OCI-LY3 (cell line): ENCODE measurements around the gene ADCY3.

Source experiments
- EZH2phosphoT487 ChIP-seq: fragments of 200-600 bp; shearing (Covaris generic); IDR thresholded peaks from 2 replicates; pipeline ENCODE4 v1.6.1; 2018; ENCODE audit warnings: antibody characterized with exemption, mixed run types, low read depth
- TF ChIP-seq, protein P1 (sequence below): fragments of 200-600, 300-600 bp; sonication (generic); IDR thresholded peaks from 2 replicates; pipeline ENCODE4 v1.5.1; 2014; ENCODE audit warnings: antibody characterized with exemption, low read length, low read depth

DNA sequence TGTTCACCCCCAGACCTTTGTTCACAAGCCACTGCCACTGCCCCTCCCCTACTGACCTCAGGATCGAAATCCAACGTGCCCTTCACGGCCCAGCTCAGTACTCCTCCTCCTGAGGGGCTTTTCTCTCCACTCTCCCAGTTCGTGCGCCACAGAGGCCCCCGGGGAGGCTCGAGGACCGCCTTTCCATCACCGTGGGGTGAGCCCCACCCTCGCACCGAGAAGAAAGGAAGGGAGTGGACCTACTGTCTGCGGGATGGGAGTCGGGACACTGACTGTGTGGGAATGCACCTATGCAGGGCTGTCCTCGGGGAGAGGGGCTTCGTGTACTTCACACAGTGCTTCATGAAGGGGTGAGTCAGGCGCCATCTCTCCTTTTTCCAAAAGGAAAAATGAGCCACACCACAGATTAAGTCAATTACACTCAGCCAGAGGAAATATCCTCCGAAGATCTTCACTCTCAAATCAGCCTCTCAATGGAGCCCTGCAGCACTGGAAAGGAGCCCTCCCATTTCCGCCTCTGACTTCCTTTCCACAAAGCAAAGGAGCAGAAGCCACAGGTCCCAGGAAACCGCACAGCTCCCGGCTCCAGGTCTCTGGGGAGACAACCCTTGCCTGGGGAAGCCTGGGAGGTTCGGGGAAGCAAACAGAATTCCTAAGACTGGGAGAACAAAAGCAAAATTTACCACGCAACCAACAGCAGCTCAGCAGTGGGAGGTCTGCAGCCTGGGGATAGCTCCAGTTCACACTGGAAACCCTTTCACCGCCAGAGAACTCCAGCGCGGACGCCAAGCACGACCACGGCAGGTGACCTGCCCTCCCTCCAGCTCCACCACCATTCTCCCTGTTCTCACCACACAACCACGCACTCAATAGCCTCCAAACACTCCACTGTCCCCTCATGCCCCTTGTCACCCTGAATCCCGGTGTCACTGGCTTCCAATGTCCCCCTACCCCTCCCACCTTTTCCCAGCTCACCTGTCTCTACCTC is 21.6 kb downstream of the ADCY3 start:
- TF ChIP-seq, protein P1, sequence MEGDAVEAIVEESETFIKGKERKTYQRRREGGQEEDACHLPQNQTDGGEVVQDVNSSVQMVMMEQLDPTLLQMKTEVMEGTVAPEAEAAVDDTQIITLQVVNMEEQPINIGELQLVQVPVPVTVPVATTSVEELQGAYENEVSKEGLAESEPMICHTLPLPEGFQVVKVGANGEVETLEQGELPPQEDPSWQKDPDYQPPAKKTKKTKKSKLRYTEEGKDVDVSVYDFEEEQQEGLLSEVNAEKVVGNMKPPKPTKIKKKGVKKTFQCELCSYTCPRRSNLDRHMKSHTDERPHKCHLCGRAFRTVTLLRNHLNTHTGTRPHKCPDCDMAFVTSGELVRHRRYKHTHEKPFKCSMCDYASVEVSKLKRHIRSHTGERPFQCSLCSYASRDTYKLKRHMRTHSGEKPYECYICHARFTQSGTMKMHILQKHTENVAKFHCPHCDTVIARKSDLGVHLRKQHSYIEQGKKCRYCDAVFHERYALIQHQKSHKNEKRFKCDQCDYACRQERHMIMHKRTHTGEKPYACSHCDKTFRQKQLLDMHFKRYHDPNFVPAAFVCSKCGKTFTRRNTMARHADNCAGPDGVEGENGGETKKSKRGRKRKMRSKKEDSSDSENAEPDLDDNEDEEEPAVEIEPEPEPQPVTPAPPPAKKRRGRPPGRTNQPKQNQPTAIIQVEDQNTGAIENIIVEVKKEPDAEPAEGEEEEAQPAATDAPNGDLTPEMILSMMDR = no peak
- TF ChIP-seq EZH2phosphoT487 = no peak
